Kidney (tissue), 14 donors: ENCODE results near the gene SMC6. TPM values are rescaled to one million over a fixed set of nuclear protein-coding genes. Genes with fewer than 3 reads are reported as not detected.

Source experiments
- DNase-seq, 5 donors: peaks; one replicate each; pipeline ENCODE4 v3.0.0-alpha.2; 2013 to 2020
- FAIRE-seq: peaks from 2 replicates; lab custom pipeline; 2012; peaks lifted over from hg19 to GRCh38; lab: Jason Lieb, UNC
- H3K27ac ChIP-seq, 2 donors: one replicate each; pipeline ENCODE4 v1.7.0; 2013; ENCODE audit warnings: low read depth in 2 of 2, low read length in 2 of 2, inconsistent platforms in 1 of 2
- H3K27me3 ChIP-seq: one replicate; pipeline ENCODE4 v1.7.1; 2013; ENCODE audit warnings: low read length, inconsistent platforms; ENCODE audit not compliant: control insufficient read depth, insufficient read depth
- H3K36me3 ChIP-seq, 3 donors: one replicate each; pipeline versions ENCODE4 v1.7.0 to v1.7.1; 2013; ENCODE audit warnings: low read length in 3 of 3, control low read depth in 1 of 3, inconsistent platforms in 1 of 3; ENCODE audit not compliant: insufficient read depth in 3 of 3, control insufficient read depth in 2 of 3
- H3K4me1 ChIP-seq, 3 donors: one replicate each; pipeline versions ENCODE4 v1.7.0 to v1.7.1; 2013; ENCODE audit warnings: low read length in 3 of 3, inconsistent platforms in 1 of 3, low read depth in 1 of 3; ENCODE audit not compliant: control insufficient read depth in 2 of 3, insufficient read depth in 2 of 3
- H3K4me3 ChIP-seq, 3 donors: one replicate each; pipeline versions ENCODE4 v1.7.0 to v1.8.1; 2013; ENCODE audit warnings: low read length in 3 of 3, control low read depth in 1 of 3, inconsistent platforms in 1 of 3
- H3K9ac ChIP-seq, 3 donors: one replicate each; pipeline versions ENCODE4 v1.7.0 to v1.7.1; 2013; ENCODE audit warnings: low read length in 3 of 3, control low read depth in 1 of 3, inconsistent platforms in 1 of 3
- H3K9me3 ChIP-seq, 3 donors: one replicate each; pipeline versions ENCODE4 v1.7.0 to v1.7.1; 2013; ENCODE audit warnings: low read length in 3 of 3, control low read depth in 1 of 3, inconsistent platforms in 1 of 3; ENCODE audit not compliant: control insufficient read depth in 2 of 3, insufficient read depth in 1 of 3
- intact Hi-C: fragments of 100-400 bp; cut with DNase I; formaldehyde crosslinking; loops from one replicate; pipeline ENCODE4 v1.11.1; 2022
- polyA plus RNA-seq: library from polyadenylated mRNA; stranded (reverse); fragments of 350-450 nt; fragmentation: Illumina TruSeq; extraction: RNeasy Lipid Tissue Mini Kit (QIAGEN cat#74804); gene quantifications from one replicate; pipeline ENCODE4 v1.2.3, GENCODE V29; 2014; ENCODE audit warnings: low read depth, low replicate concordance; ENCODE audit not compliant: insufficient read depth
- total RNA-seq: library from RNA; stranded (reverse); fragmentation: NEBNext Ultra II Directional; extraction: Animal tissue kit (Norgen Biotek cat#: 25700); gene quantifications from one replicate; pipeline ENCODE4 v1.2.1, GENCODE V29; 2021
- TF ChIP-seq, protein P1 (sequence below): IDR thresholded peaks from 3 replicates; pipeline ENCODE4 v1.5.1; 2012; ENCODE audit warnings: mild to moderate bottlenecking, moderate library complexity, borderline replicate concordance; ENCODE audit not compliant: insufficient read depth; ENCODE audit errors: extremely low read depth
- donor health status: control.
- donor health status: control.
- donor health status: control.
- donor health status: control.
- donor health status: control.
- donor health status: DM: yes; HTN: yes; CAD: no.
- donor health status: Normal renal cell carcinoma (clear cell type).

Gene SMC6
- total and polyA plus RNA-seq, 2 donors from 2014 or later, result 4.8 to 16.3 TPM

- H3K4me3 ChIP-seq, result no peak overlapping the region
- no peaks in the 10 kb centered on the region for H3K9me3 ChIP-seq
- peaks cover 4 to 17% (median 5%) of the 10 kb centered on the region in 3 donors for H3K36me3 ChIP-seq
- FAIRE-seq, result no peak
- no peak overlapping the region for H3K27ac ChIP-seq
- H3K9ac ChIP-seq, result no peak overlapping the region
- TF ChIP-seq, protein P1, sequence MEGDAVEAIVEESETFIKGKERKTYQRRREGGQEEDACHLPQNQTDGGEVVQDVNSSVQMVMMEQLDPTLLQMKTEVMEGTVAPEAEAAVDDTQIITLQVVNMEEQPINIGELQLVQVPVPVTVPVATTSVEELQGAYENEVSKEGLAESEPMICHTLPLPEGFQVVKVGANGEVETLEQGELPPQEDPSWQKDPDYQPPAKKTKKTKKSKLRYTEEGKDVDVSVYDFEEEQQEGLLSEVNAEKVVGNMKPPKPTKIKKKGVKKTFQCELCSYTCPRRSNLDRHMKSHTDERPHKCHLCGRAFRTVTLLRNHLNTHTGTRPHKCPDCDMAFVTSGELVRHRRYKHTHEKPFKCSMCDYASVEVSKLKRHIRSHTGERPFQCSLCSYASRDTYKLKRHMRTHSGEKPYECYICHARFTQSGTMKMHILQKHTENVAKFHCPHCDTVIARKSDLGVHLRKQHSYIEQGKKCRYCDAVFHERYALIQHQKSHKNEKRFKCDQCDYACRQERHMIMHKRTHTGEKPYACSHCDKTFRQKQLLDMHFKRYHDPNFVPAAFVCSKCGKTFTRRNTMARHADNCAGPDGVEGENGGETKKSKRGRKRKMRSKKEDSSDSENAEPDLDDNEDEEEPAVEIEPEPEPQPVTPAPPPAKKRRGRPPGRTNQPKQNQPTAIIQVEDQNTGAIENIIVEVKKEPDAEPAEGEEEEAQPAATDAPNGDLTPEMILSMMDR, result no peak
- no peak for DNase-seq
- no peaks in the 10 kb centered on the region for H3K4me1 ChIP-seq
- intact Hi-C loops, result loop anchor here (10.0 kb wide), 1 partner anchor 893 kb away; no protein-coding TSS in a partner anchor
- H3K27me3 ChIP-seq, result no peaks in the 10 kb centered on the region
These were observed 85.7 kb downstream of the SMC6 start for GRCh38 chr2:17667898-17668297.

- H3K36me3 ChIP-seq, result peaks cover 2 to 12% (median 5%) of the 10 kb centered on the region in 3 donors
- no peak overlapping the region for H3K27ac ChIP-seq
- H3K4me1 ChIP-seq, result no peaks in the 10 kb centered on the region
- intact Hi-C loops, result loop anchor here (10.0 kb wide), 1 partner anchor 890 kb away; no protein-coding TSS in a partner anchor
- no peak overlapping the region for H3K4me3 ChIP-seq
- no peak for DNase-seq
- no peaks in the 10 kb centered on the region for H3K9me3 ChIP-seq
- no peak overlapping the region for H3K9ac ChIP-seq
- FAIRE-seq, result no peak
- TF ChIP-seq, protein P1, result no peak
- H3K27me3 ChIP-seq, result no peaks in the 10 kb centered on the region
These were observed 89.1 kb downstream of the SMC6 start for GRCh38 chr2:17664534-17664933.

DNA sequence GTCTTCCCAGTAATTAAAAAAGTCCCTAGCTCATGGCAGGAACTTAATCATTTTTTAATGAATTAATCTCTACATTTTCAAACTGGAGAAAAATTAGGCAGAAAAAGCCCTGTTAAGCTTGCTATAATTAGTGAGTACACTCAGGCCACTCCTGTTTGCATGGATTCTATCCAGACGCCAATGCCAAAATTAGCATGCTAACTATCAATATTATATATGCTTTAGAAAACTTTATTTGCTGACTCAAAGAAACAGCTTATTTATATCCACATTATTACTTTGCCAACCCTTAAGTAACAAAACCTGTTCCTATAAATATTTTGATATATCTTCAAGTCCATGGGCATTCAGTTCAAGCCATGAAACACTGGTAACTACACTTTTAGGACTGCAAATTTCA is 90.9 kb downstream of the SMC6 start:
- TF ChIP-seq, protein P1, result no peak
- FAIRE-seq, result no peak
- no peaks in the 10 kb centered on the region for H3K4me1 ChIP-seq
- intact Hi-C loops, result loop anchor here (10.0 kb wide), 1 partner anchor 888 kb away; no protein-coding TSS in a partner anchor
- H3K36me3 ChIP-seq, result peaks cover 2 to 9% (median 5%) of the 10 kb centered on the region in 3 donors
- no peaks in the 10 kb centered on the region for H3K27me3 ChIP-seq
- no peak overlapping the region for H3K9ac ChIP-seq
- no peak overlapping the region for H3K27ac ChIP-seq
- H3K9me3 ChIP-seq, result no peaks in the 10 kb centered on the region
- H3K4me3 ChIP-seq, result no peak overlapping the region
- no peak for DNase-seq

- intact Hi-C loops, result loop anchor here (10.0 kb wide), 1 partner anchor 887 kb away; no protein-coding TSS in a partner anchor
- Histone ChIP-seq H3K27me3 (no peaks in the 10 kb centered on the region), H3K9me3 (no peaks in the 10 kb centered on the region), H3K9ac (no peak overlapping the region), H3K4me3 (no peak overlapping the region), H3K27ac (no peak overlapping the region), H3K36me3 (peaks cover 2 to 9% (median 5%) of the 10 kb centered on the region in 3 donors), H3K4me1 (no peaks in the 10 kb centered on the region)
- DNase-seq (no peak), FAIRE-seq (no peak)
- TF ChIP-seq, protein P1, result no peak
These were observed 92.2 kb downstream of the SMC6 start for GRCh38 chr2:17661460-17661859.
